HG03066 (cell line): ENCODE measurements around the gene IL21.
A peak's percentile ranks its signal among the peaks of the same experiment; 100 is the strongest.
"Not testable (repeated sequence)": the region's sequence is repeated elsewhere in the genome, so short reads cannot be mapped to it uniquely, and the experiment has no call there.

Experiments
- ATAC-seq: cut with Tn5 transposase; IDR thresholded peaks from one replicate; pipeline ENCODE4 v1.9.1; 2021; ENCODE audit warnings: low read depth; ENCODE audit not compliant: unreplicated experiment

IL21 gene

DNA sequence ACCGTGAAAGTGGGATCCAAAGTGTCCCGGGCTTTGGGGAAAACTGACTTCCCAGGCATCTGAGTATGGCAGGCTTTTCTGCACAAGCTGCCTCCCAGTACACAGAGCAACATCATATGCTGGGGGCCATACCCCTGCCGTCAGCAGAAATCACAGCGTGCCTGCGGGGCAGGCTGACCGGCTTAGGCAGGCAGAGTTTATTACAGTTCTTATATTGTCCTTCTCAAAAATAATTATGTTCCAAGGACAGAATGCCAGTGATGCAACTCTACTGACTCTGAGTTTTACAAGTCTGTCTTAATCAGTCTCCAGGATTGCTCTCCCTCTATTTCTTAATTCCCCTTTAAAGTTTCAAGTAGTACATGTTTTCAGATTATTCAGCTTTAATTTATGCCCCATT is 37.0 kb downstream of the IL21 start:
- ATAC-seq = no peak

DNA sequence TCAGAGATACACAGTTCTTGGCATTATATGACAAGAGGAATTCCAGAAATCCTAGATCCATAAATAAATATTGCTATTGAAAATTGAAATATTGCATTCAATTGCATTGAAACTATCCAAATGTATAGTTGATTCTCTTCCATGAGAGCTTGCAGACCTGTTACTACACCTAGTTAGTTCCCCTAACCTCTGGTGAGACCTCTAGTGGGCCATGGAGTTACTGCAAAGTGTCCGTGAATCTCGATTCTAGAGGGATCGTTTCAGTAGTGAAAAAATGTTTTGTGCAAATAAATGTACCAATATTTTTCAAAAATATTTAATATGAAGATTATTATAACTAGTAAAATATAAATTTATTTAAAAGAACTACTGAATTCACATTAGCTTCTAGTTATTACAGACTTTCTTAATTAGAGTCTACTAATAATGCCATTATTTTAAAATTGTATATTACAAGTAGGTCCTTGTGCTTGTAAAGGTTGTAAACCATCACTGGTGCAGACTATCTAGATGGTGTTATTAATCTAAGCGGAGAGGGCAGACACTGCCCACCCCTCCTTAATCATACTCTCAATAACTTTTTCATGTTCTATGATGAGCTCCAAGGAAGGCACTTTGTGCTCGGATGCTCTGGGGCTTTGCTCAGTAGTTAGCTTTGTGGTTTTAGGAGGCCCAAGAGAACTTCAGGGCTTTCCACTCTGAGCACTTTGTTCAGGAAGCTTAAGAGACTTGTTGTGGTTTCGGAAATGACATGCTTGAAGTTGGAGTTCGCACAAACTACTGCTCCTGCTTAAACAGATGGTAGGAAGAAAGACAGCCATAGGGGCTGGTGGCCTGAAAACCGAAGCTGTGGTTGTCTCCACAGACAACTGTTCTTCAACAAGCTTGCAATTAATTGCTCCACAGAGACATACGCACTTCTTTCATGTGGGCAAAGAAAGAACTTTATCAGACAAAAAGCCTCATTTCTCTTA is 42.8 kb downstream of the IL21 start:
- ATAC-seq = peak; percentile 68

DNA sequence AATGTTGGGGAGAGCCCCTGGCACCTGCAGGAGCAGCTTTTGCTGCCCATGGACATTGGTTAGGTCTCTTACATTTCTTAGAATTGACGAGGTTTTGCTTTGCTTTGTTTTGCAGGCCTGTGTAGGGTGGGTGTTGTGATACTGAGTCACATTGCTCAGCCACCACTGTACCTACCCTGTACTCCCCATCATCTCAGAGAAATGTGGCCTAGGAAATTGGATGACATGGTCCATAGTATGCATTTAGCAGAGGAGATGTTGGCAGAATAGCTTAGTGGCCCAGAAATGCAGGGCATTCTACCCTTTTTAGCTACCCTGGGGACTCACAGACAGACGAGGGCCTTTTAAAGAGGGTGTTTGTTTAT is 43.7 kb downstream of the IL21 start:
- no peak for ATAC-seq

DNA sequence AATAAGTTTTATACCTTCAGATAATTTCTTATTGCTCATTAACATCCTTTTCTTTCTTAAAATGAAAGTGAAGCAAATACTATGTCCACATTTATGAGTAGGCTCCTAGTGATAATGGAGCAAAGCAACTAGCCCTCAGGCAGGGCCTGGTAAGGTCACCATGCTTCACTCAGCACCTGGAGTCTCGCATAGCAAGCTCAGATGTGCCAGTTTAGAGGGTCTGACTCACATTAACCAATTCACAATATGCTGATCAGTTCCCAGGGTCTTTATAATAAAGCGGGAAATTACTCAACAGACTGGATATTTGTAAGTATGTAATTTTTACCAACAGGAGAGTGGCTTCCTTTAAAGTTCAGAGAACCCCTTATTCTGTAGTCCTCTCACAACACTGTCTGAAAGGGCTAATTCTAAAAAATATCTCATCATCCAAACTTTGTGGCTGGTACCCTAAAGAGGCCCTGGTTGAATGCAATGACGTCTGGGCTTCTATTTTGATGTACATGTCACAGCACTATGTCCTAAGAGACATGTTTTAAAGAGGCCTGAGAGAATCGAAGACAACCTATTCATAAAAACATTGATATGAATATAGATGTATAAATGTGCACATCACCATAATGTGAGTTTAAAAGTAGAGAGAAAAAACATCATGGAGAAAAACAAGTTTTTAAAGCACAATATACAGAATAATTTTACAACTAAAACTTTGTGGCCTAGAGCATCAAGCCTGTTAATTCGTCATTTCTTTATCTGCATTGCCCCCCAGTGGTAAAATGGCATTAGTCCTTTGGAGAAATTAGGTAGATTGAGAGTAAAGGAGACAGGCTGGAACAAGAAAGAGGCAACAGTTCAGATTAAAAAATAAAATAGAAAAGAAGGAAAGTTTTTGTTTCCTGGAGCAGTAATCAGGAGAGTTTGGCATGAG is 44.3 kb downstream of the IL21 start:
- ATAC-seq = no peak

DNA sequence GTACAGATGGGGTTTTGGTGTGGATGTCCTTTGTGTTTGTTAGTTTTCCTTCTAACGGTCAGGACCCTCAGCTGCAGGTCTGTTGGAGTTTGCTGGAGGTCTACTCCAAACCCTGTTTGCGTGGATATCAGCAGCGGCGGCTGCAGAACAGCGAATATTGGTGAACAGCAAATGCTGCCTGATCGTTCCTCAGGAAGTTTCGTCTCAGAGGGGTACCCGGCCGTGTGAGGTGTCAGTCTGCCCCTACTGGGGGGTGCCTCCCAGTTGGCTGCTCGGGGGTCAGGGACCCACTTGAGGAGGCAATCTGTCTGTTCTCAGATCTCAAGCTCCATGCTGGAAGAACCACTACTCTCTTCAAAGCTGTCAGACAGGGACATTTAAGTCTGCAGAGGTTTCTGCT is 46.5 kb downstream of the IL21 start:
- not testable (repeated sequence) for ATAC-seq

DNA sequence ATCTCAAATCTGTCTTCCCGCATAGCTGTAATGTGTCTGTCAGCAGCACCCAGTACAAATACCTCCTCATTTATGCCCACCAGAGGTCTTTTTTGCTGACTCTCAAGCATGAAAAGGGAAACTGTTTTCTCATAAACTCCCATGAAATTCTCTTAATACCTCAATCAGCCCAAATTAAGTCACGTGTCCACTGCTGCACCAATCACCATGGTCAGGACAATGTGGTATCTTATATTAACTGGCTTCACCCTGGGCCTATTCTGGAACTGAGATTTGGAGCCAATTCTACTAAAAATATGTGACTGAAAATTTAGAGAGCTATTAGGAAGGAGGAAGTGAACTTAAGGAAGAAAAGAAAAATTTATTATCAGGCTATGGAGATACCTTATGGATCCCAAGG is 58.4 kb downstream of the IL21 start:
- ATAC-seq = no peak
